Ovary (tissue), 9 donors: Measurements from ENCODE around the gene PLXDC2. TPM values are rescaled to one million over a fixed set of nuclear protein-coding genes. Genes with fewer than 3 reads are reported as not detected.

Experiments
- DNase-seq, 5 donors: peaks; one replicate each; pipeline ENCODE4 v3.0.0-alpha.2; 2019 to 2020
- H3K27ac ChIP-seq, 2 donors: fragments of 200-600 bp; one replicate each; pipeline versions ENCODE4 v1.5.1 to v1.8.0; 2019 to 2022
- H3K27me3 ChIP-seq: fragments of 200-600 bp; one replicate; pipeline ENCODE4 v1.8.0; 2022
- H3K36me3 ChIP-seq: fragments of 200-600 bp; sonication (generic); one replicate; pipeline ENCODE4 v1.5.1; 2019
- H3K4me1 ChIP-seq: one replicate; pipeline ENCODE4 v1.8.1; 2013; ENCODE audit warnings: mild to moderate bottlenecking, moderate library complexity; ENCODE audit not compliant: insufficient read depth
- H3K4me3 ChIP-seq: fragments of 200-600 bp; sonication (generic); one replicate; pipeline ENCODE4 v1.5.1; 2017
- H3K9me3 ChIP-seq, 2 donors: fragments of 200-600 bp in 1 of 2; sonication (generic) in 1 of 2; one replicate each; pipeline versions ENCODE4 v1.5.1 to v1.8.1; 2013 to 2019; ENCODE audit warnings: mild to moderate bottlenecking in 1 of 2, moderate library complexity in 1 of 2
- CTCF ChIP-seq, 3 donors: fragments of 450-650 bp in 2 of 3; fragments of 200-600 bp in 1 of 3; IDR thresholded peaks; one replicate each; pipeline versions ENCODE4 v1.5.1 to v1.8.0; 2016 to 2022; ENCODE audit warnings: antibody characterized with exemption in 3 of 3, mild to moderate bottlenecking in 1 of 3
- EP300 ChIP-seq: sonication (generic); formaldehyde crosslinking; IDR thresholded peaks from one replicate; pipeline ENCODE4 v1.6.1; 2017; ENCODE audit warnings: antibody characterized with exemption
- POLR2A ChIP-seq: fragments of 450-650 bp; IDR thresholded peaks from one replicate; pipeline ENCODE4 v1.6.1; 2017; ENCODE audit warnings: antibody characterized with exemption, mild to moderate bottlenecking, moderate library complexity
- WGBS, 3 donors: extraction: QIAGEN DNeasy Blood & Tissue Kit in 1 of 3; methylation state at CpG; one replicate each; pipeline versions ENCODE4 v1.1.5 to v1.1.7; 2013 to 2017; 5-methylcytosine and 5-hydroxymethylcytosine counted together
- intact Hi-C, 4 donors: fragments of 100-400 bp; cut with DNase I; formaldehyde crosslinking; loops; one replicate each; pipeline versions ENCODE4 v1.11.0 to v1.15.1; 2022 to 2023
- polyA plus RNA-seq, 2 donors: library from polyadenylated mRNA; stranded (reverse); fragments of 200-250 nt in 1 of 2; fragments of 350-450 nt in 1 of 2; fragmentation: Illumina TruSeq in 1 of 2; extraction: RNeasy Lipid Tissue Mini Kit (QIAGEN cat#74804) in 1 of 2; gene quantifications; one replicate each; pipeline ENCODE4 v1.2.3, GENCODE V29; 2013 to 2014
- total RNA-seq, 7 donors: library from RNA; depleted of rRNA in 2 of 7; stranded (reverse); fragments of >200 nt in 2 of 7; fragmentation: NEBNext Ultra II Directional in 3 of 7; extraction: Animal tissue kit (Norgen Biotek cat#: 25700) in 3 of 7; gene quantifications; one replicate each; pipeline versions ENCODE4 v1.1.0 to v1.2.4, GENCODE V29; 2016 to 2023
- donor health status: DM: no; HTN: no; CAD: no; lungs with moderate emphysema.
- donor health status: DM: no; HTN: no; CAD: no.
- donor health status: Bipolar disorder and iron deficiency.
- donor health status: DM: yes; HTN: yes; CAD: no.
- donor health status: DM: no; HTN: no; CAD: no.
- donor health status: DM: yes; HTN: yes; CAD: no.

Gene PLXDC2
- total and polyA plus RNA-seq, 9 donors, result 13.6 to 76.0 (median 38.0) TPM

GRCh38 chr10:20093600-20093999, 277.4 kb downstream of the PLXDC2 start:
- 66 to 70% (median 69%) methylated on average over 5 of the region's 5 CpGs for WGBS, 3 donors
- Histone ChIP-seq H3K27me3 (no peaks in the 10 kb centered on the region), H3K4me1 (no peaks in the 10 kb centered on the region), H3K36me3 (no peaks in the 10 kb centered on the region), H3K9me3 (no peaks in the 10 kb centered on the region), H3K27ac (no peak overlapping the region), H3K4me3 (no peak overlapping the region)
- intact Hi-C loops, result no loop called here
- TF ChIP-seq EP300 (no peak), CTCF (IDR thresholded peaks at IDR 0.05) (no peak), POLR2A (no peak)
- no peak for DNase-seq

DNA sequence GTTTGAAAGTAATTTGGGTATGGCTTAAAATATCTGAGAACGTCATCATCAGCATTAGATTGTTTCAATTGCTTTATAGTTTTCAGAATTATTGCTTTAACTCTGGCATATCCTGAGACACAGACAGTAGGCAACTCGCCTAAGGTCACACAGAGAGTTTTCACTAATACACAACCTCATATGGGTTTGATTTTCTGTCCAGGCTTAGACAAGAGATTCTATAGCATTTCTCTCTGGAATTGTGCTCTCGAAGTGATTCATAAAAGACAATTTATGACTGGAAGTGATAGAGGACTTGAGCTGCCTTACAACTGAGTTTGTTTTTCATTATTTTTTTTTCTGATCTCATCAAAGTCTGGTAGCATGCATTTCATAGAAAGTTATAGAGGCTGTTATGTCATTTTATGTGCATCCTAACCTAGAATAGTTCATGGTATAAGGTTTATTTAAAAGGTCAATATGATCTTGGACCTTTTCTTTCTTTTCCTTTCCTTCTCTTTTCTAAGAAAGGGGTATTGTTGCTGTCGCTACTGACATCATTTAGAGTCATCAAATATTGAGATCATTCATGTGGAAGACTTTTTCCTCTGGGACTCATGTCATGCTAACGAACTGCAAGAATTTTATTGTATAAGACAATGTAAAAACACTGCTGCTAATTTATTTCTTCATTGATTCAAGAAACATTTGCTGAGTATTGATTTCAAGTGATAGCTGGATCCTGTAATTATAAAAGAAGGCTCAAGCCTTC, 278.2 kb downstream of the PLXDC2 start:
- no peaks in the 10 kb centered on the region for H3K27me3 ChIP-seq
- WGBS, 3 donors, result 72 to 84% (median 77%) methylated on average over 5 of the region's 5 CpGs
- H3K4me3 ChIP-seq, result no peak overlapping the region
- no peak for DNase-seq
- H3K4me1 ChIP-seq, result no peaks in the 10 kb centered on the region
- intact Hi-C loops, result no loop called here
- no peaks in the 10 kb centered on the region for H3K9me3 ChIP-seq
- no peak overlapping the region for H3K27ac ChIP-seq
- TF ChIP-seq CTCF (IDR thresholded peaks at IDR 0.05) (no peak), POLR2A (no peak), EP300 (no peak)
- no peaks in the 10 kb centered on the region for H3K36me3 ChIP-seq

- H3K4me1 ChIP-seq, result no peaks in the 10 kb centered on the region
- no peaks in the 10 kb centered on the region for H3K27me3 ChIP-seq
- no peaks in the 10 kb centered on the region for H3K9me3 ChIP-seq
- intact Hi-C loops, result no loop called here
- no peaks in the 10 kb centered on the region for H3K36me3 ChIP-seq
- WGBS, 3 donors, result 37 to 41% (median 39%) methylated on average over 2 of the region's 2 CpGs
- no peak overlapping the region for H3K27ac ChIP-seq
- TF ChIP-seq CTCF (IDR thresholded peaks at IDR 0.05), result no peak
- no peak for TF ChIP-seq POLR2A
- TF ChIP-seq EP300, result no peak
- no peak overlapping the region for H3K4me3 ChIP-seq
- DNase-seq, result no peak
Measured at GRCh38 chr10:20100171-20100570, 283.9 kb downstream of the PLXDC2 start.

DNA sequence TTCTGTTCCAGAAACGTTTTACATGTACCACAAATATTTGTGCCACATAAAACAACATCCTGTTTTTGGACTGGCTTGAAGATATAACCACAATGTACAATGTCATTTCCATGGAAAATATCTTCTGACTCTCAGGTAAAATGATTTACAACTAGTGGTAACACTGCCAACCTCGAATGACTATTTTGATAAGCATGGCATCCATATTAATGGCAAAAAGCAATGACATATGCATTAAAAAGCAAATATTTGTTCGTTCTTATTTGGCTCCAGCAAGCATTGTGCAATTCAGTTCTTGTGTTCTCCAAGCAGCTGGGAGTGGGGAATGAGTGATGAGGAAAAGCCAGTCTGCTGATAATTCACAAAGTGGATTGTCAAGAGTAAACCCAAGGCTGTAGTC, 289.0 kb downstream of the PLXDC2 start:
- no peak for DNase-seq
- H3K4me1 ChIP-seq, result no peaks in the 10 kb centered on the region
- H3K27me3 ChIP-seq, result no peaks in the 10 kb centered on the region
- no peaks in the 10 kb centered on the region for H3K36me3 ChIP-seq
- TF ChIP-seq POLR2A, result no peak
- no peak for TF ChIP-seq EP300
- TF ChIP-seq CTCF (IDR thresholded peaks at IDR 0.05), result no peak
- 56 to 62% (median 59%) methylated on average over 3 of the region's 3 CpGs for WGBS, 3 donors
- no peak overlapping the region for H3K4me3 ChIP-seq
- H3K9me3 ChIP-seq, result no peaks in the 10 kb centered on the region
- H3K27ac ChIP-seq, result no peak overlapping the region
- intact Hi-C loops, result no loop called here
